ENCODE results near the gene ATP9A. TPM values are rescaled to one million over a fixed set of nuclear protein-coding genes. Genes with fewer than 3 reads are reported as not detected.

Gene ATP9A
- polyA plus RNA-seq, 1 donor from 2014 or later, result 56.1 TPM

- Histone ChIP-seq H3K4me3 (ENCODE audit: low read length) (no peak overlapping the region), H3K27me3 (ENCODE audit: insufficient read depth, low read depth, low read length) (no peaks in the 10 kb centered on the region), H3K79me2 (replicated peaks; ENCODE audit: insufficient read depth, low read length) (no peaks in the 10 kb centered on the region), H3K9me3 (ENCODE audit: low read length) (no peaks in the 10 kb centered on the region), H4K20me1 (ENCODE audit: insufficient read depth) (no peaks in the 10 kb centered on the region), H3K4me2 (ENCODE audit: low read length) (no peak overlapping the region), H3K9me2 (ENCODE audit: insufficient read depth, low read length) (no peaks in the 10 kb centered on the region), H3K27ac (ENCODE audit: low read length) (no peak overlapping the region), H3F3A (ENCODE audit: insufficient read depth, low read length, poor library complexity, severe bottlenecking) (no peaks in the 10 kb centered on the region), H3K36me3 (ENCODE audit: insufficient read depth, low read length) (peaks cover 11% of the 10 kb centered on the region), H2AFZ (ENCODE audit: low read depth, low read length) (no peak overlapping the region), H3K9ac (ENCODE audit: low read length) (no peak overlapping the region)
- TF ChIP-seq MXI1 (conservative IDR thresholded peaks at IDR 0.05; ENCODE audit: poor library complexity, severe bottlenecking), result no peak
- TF ChIP-seq TAF1 (IDR thresholded peaks at IDR 0.05; ENCODE audit: low read depth), result no peak
- no peak for TF ChIP-seq EP300 (conservative IDR thresholded peaks at IDR 0.05; ENCODE audit: poor library complexity, severe bottlenecking)
- no peak for TF ChIP-seq POLR2AphosphoS5 (IDR thresholded peaks at IDR 0.05)
- TF ChIP-seq, protein P1, sequence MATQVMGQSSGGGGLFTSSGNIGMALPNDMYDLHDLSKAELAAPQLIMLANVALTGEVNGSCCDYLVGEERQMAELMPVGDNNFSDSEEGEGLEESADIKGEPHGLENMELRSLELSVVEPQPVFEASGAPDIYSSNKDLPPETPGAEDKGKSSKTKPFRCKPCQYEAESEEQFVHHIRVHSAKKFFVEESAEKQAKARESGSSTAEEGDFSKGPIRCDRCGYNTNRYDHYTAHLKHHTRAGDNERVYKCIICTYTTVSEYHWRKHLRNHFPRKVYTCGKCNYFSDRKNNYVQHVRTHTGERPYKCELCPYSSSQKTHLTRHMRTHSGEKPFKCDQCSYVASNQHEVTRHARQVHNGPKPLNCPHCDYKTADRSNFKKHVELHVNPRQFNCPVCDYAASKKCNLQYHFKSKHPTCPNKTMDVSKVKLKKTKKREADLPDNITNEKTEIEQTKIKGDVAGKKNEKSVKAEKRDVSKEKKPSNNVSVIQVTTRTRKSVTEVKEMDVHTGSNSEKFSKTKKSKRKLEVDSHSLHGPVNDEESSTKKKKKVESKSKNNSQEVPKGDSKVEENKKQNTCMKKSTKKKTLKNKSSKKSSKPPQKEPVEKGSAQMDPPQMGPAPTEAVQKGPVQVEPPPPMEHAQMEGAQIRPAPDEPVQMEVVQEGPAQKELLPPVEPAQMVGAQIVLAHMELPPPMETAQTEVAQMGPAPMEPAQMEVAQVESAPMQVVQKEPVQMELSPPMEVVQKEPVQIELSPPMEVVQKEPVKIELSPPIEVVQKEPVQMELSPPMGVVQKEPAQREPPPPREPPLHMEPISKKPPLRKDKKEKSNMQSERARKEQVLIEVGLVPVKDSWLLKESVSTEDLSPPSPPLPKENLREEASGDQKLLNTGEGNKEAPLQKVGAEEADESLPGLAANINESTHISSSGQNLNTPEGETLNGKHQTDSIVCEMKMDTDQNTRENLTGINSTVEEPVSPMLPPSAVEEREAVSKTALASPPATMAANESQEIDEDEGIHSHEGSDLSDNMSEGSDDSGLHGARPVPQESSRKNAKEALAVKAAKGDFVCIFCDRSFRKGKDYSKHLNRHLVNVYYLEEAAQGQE (IDR thresholded peaks at IDR 0.05; ENCODE audit: borderline replicate concordance), result no peak
- no peak for TF ChIP-seq EZH2 (IDR thresholded peaks at IDR 0.05; ENCODE audit: borderline replicate concordance, insufficient read depth, low read length, poor library complexity, severe bottlenecking)
- TF ChIP-seq RAD21 (conservative IDR thresholded peaks at IDR 0.05), result no peak
- TF ChIP-seq, protein P2, sequence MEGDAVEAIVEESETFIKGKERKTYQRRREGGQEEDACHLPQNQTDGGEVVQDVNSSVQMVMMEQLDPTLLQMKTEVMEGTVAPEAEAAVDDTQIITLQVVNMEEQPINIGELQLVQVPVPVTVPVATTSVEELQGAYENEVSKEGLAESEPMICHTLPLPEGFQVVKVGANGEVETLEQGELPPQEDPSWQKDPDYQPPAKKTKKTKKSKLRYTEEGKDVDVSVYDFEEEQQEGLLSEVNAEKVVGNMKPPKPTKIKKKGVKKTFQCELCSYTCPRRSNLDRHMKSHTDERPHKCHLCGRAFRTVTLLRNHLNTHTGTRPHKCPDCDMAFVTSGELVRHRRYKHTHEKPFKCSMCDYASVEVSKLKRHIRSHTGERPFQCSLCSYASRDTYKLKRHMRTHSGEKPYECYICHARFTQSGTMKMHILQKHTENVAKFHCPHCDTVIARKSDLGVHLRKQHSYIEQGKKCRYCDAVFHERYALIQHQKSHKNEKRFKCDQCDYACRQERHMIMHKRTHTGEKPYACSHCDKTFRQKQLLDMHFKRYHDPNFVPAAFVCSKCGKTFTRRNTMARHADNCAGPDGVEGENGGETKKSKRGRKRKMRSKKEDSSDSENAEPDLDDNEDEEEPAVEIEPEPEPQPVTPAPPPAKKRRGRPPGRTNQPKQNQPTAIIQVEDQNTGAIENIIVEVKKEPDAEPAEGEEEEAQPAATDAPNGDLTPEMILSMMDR (IDR thresholded peaks at IDR 0.05; ENCODE audit: poor library complexity, severe bottlenecking), result no peak
- TF ChIP-seq SMC3 (conservative IDR thresholded peaks at IDR 0.05; ENCODE audit: poor library complexity), result no peak
Measured at GRCh38 chr20:51633430-51633829, 134.8 kb downstream of the ATP9A start.

GRCh38 chr20:51631953-51632352 lies 136.2 kb downstream of the ATP9A start:
- Histone ChIP-seq H4K20me1 (ENCODE audit: insufficient read depth) (no peaks in the 10 kb centered on the region), H3K27ac (ENCODE audit: low read length) (no peak overlapping the region), H3K36me3 (ENCODE audit: insufficient read depth, low read length) (peaks cover 11% of the 10 kb centered on the region), H2AFZ (ENCODE audit: low read depth, low read length) (no peak overlapping the region), H3K9me2 (ENCODE audit: insufficient read depth, low read length) (no peaks in the 10 kb centered on the region), H3K27me3 (ENCODE audit: insufficient read depth, low read depth, low read length) (no peaks in the 10 kb centered on the region), H3K9ac (ENCODE audit: low read length) (no peak overlapping the region), H3K9me3 (ENCODE audit: low read length) (no peaks in the 10 kb centered on the region), H3K4me2 (ENCODE audit: low read length) (no peak overlapping the region), H3K79me2 (replicated peaks; ENCODE audit: insufficient read depth, low read length) (no peaks in the 10 kb centered on the region), H3F3A (ENCODE audit: insufficient read depth, low read length, poor library complexity, severe bottlenecking) (no peaks in the 10 kb centered on the region), H3K4me3 (ENCODE audit: low read length) (no peak overlapping the region)
- TF ChIP-seq POLR2AphosphoS5 (IDR thresholded peaks at IDR 0.05), result no peak
- TF ChIP-seq, protein P2 (IDR thresholded peaks at IDR 0.05; ENCODE audit: poor library complexity, severe bottlenecking), result no peak
- no peak for TF ChIP-seq MXI1 (conservative IDR thresholded peaks at IDR 0.05; ENCODE audit: poor library complexity, severe bottlenecking)
- no peak for TF ChIP-seq EZH2 (IDR thresholded peaks at IDR 0.05; ENCODE audit: borderline replicate concordance, insufficient read depth, low read length, poor library complexity, severe bottlenecking)
- TF ChIP-seq TAF1 (IDR thresholded peaks at IDR 0.05; ENCODE audit: low read depth), result no peak
- no peak for TF ChIP-seq RAD21 (conservative IDR thresholded peaks at IDR 0.05)
- TF ChIP-seq EP300 (conservative IDR thresholded peaks at IDR 0.05; ENCODE audit: poor library complexity, severe bottlenecking), result no peak
- TF ChIP-seq, protein P1 (IDR thresholded peaks at IDR 0.05; ENCODE audit: borderline replicate concordance), result no peak
- no peak for TF ChIP-seq SMC3 (conservative IDR thresholded peaks at IDR 0.05; ENCODE audit: poor library complexity)

Measured in neural cell (in vitro differentiated cells).